ENCODE data around the gene PUS10. TPM values are rescaled to one million over a fixed set of nuclear protein-coding genes. Genes with fewer than 3 reads are reported as not detected.

Gene PUS10
- polyA plus RNA-seq, 2 of the 4 experiments (the other 2 are of a cell fraction), result 3.3 to 9.3 TPM

DNA sequence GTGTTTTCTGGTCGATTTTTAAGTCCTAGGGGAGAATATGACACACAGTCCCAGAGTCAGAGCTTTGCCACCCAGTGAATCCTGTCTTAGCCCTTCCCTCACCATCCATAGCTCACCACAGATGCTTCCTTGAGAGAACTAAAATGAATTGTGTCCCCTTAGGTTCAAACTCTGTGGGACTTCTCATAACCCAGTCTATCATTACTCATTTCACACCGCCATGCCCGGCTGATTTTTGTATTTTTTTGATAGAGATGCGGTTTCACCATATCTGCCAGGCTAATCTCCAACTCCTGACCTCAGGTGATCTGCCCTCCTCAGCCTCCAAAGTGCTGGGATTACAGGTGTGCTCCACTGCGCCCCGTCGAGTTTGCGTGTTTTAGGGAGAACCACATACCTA lies 69.9 kb downstream of the PUS10 start:
- TF ChIP-seq FOSL2 (IDR thresholded peaks at IDR 0.05), result no peak
- TF ChIP-seq FOSL2 (CRISPR knock-in tag; IDR thresholded peaks at IDR 0.05), result no peak
- no peak for TF ChIP-seq RNF2 (IDR thresholded peaks at IDR 0.05; ENCODE audit: borderline replicate concordance, low read depth)
- no peak for TF ChIP-seq ZFP36 (IDR thresholded peaks at IDR 0.05; ENCODE audit: borderline replicate concordance, partially characterized antibody)
- no peak for TF ChIP-seq FOXS1 (CRISPR knock-in tag; IDR thresholded peaks at IDR 0.05)
- TF ChIP-seq, protein P1, sequence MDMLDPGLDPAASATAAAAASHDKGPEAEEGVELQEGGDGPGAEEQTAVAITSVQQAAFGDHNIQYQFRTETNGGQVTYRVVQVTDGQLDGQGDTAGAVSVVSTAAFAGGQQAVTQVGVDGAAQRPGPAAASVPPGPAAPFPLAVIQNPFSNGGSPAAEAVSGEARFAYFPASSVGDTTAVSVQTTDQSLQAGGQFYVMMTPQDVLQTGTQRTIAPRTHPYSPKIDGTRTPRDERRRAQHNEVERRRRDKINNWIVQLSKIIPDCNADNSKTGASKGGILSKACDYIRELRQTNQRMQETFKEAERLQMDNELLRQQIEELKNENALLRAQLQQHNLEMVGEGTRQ (IDR thresholded peaks at IDR 0.05), result no peak
- no peak for TF ChIP-seq RAD21 (conservative IDR thresholded peaks at IDR 0.05 in 1 of 2, IDR thresholded peaks at IDR 0.05 in 1 of 2)
- no peak for TF ChIP-seq KDM1A (IDR thresholded peaks at IDR 0.05; ENCODE audit: low read depth)
- no peak for TF ChIP-seq NFE2L2 (conservative IDR thresholded peaks at IDR 0.05; ENCODE audit: low read length)
- no peak for TF ChIP-seq RCOR1 (IDR thresholded peaks at IDR 0.05; ENCODE audit: low read depth, low read length)
- TF ChIP-seq RFX5 (IDR thresholded peaks at IDR 0.05), result no peak
- TF ChIP-seq HOXB13 (CRISPR knock-in tag; IDR thresholded peaks at IDR 0.05; ENCODE audit: low read depth), result no peak
- no peak for TF ChIP-seq JUNB (IDR thresholded peaks at IDR 0.05)
- TF ChIP-seq CBX8 (IDR thresholded peaks at IDR 0.05), result no peak
- no peak for TF ChIP-seq POLR2A (IDR thresholded peaks at IDR 0.05; ENCODE audit: low read length)
- POLR2A ChIA-PET, result no interaction called here
- H3K4me1 ChIP-seq, result no peaks in the 10 kb centered on the region
- no peak overlapping the region for H3K4me3 ChIP-seq
- H3K4me2 ChIP-seq, result no peak overlapping the region
- DNase-seq (ENCODE audit: low read depth in 1 of 2, low spot score in 1 of 2) (no peak), ATAC-seq (no peak), FAIRE-seq (no peak)
- CTCF ChIA-PET, result interaction anchor here (1.0 kb wide), 1 partner anchor 8 kb away, joined by 3 read pairs; no protein-coding TSS in a partner anchor
- WGBS (ENCODE audit: missing lambda C conversion rate), result 92% methylated on average over 8 of the region's 8 CpGs
- no peak overlapping the region for H3K27ac ChIP-seq
- H3K9me3 ChIP-seq, result no peaks in the 10 kb centered on the region; the same call in 2 of the 3 replicates

DNA sequence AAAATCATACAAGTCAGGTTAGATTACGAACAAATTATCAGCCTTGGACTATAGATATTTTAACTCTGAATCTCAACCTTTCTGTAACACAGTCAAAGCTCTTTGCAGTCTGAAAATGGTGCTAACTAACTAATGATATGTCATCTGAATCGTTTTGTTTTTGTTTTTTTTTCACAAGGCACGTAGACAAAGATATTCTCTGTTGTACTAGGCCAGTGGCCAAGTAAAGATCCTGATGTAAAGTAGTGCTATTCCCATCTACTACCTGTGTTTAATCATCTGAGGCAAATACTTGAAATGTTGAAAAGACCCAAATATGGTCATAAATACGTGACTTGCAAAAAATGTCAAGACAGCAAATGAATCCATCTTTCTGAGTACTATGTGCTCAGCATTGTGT lies 71.0 kb downstream of the PUS10 start:
- H3K4me2 ChIP-seq, result no peak overlapping the region
- no peak overlapping the region for H3K27ac ChIP-seq
- peak; percentile 38 for TF ChIP-seq MAFK (IDR thresholded peaks at IDR 0.05; ENCODE audit: partially characterized antibody)
- peak; percentile 62 for TF ChIP-seq NFE2L2 (conservative IDR thresholded peaks at IDR 0.05; ENCODE audit: low read length)
- TF ChIP-seq, protein P2, sequence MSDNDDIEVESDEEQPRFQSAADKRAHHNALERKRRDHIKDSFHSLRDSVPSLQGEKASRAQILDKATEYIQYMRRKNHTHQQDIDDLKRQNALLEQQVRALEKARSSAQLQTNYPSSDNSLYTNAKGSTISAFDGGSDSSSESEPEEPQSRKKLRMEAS (IDR thresholded peaks at IDR 0.05), result no peak
- no peaks in the 10 kb centered on the region; the same call in 2 of the 3 replicates for H3K9me3 ChIP-seq
- ChIA-PET CTCF (no interaction called here), POLR2A (no interaction called here)
- ATAC-seq (no peak), FAIRE-seq (no peak), DNase-seq (ENCODE audit: low read depth in 1 of 2, low spot score in 1 of 2) (no peak)
- no peak overlapping the region for H3K4me3 ChIP-seq
- WGBS (ENCODE audit: missing lambda C conversion rate), result 85% methylated on average over 4 of the region's 4 CpGs
- H3K4me1 ChIP-seq, result no peaks in the 10 kb centered on the region

DNA sequence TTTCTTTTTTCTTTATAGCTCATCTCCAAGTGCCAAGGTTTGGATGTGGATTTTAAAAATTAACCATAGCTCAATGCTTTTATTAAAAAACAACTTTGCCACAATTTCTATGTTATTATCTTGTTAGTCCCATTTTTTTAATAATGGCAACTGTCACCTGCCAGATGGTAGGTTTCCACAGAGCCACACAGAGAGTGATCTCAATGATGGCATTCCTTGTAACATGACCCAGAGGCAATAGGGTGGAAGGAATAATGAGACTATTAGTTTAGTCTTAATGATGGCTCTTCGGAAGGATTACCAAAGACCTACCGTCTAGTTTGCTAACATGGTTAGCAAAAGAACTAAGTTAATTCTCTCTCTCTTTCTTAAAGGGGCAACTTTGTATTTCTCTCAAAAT lies 72.7 kb downstream of the PUS10 start:
- no peak for TF ChIP-seq CHD2 (IDR thresholded peaks at IDR 0.05; ENCODE audit: low read length, partially characterized antibody)
- no peak for TF ChIP-seq GATA3 (IDR thresholded peaks at IDR 0.05; ENCODE audit: borderline replicate concordance)
- TF ChIP-seq CHD4 (IDR thresholded peaks at IDR 0.05; ENCODE audit: borderline replicate concordance), result no peak
- TF ChIP-seq CBX8 (IDR thresholded peaks at IDR 0.05), result no peak
- no peak for TF ChIP-seq MYC (IDR thresholded peaks at IDR 0.05; ENCODE audit: borderline replicate concordance, low read length)
- no peak for TF ChIP-seq HOXB5 (CRISPR knock-in tag; IDR thresholded peaks at IDR 0.05)
- no peak for TF ChIP-seq EHMT2 (IDR thresholded peaks at IDR 0.05; ENCODE audit: low read depth)
- TF ChIP-seq, protein P1 (IDR thresholded peaks at IDR 0.05), result no peak
- Histone ChIP-seq H3K4me1 (no peaks in the 10 kb centered on the region), H3K9me3 (no peaks in the 10 kb centered on the region), H3K4me2 (no peak overlapping the region), H3K27ac (no peak overlapping the region), H3K4me3 (no peak overlapping the region)
- FAIRE-seq (peak; percentile 23), ATAC-seq (no peak), DNase-seq (ENCODE audit: low read depth in 1 of 2, low spot score in 1 of 2) (no peak)
- ChIA-PET CTCF (interaction anchor here (0.9 kb wide), 1 partner anchor 54 kb away, joined by 3 read pairs; no protein-coding TSS in a partner anchor), POLR2A (interaction anchor here (0.6 kb wide), 1 partner anchor 20 kb away, joined by 3 read pairs; no protein-coding TSS in a partner anchor)
- WGBS (ENCODE audit: missing lambda C conversion rate), result 86% methylated on average over 2 of the region's 2 CpGs

Measured in A549 (cell line).